ENCODE data around the gene CBLN3. TPM values are rescaled to one million over a fixed set of nuclear protein-coding genes. Genes with fewer than 3 reads are reported as not detected.

The CBLN3 gene
- total RNA-seq, 2 donors from 2014 or later, result 0.33 to 4.9 TPM

DNA sequence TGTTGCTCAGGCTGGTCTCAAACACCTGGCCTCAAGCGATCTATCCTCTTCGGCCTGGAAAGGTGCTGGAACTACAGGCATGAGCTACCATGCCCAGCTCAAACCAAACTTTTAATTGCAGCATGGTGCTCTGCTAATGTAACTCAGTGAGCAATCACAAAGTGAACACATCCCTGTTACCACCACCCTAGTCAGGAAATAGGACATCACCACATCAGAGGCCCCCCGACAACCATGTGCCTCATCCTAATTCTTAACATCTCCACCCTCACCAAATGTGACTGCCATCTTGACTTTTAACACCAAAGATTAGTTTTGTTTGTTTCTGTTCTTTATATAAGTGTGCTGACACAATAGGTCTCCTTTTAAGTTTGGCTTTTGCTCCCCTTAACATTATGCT is 35.9 kb upstream of the CBLN3 start:
- DNase-seq (no peak), ATAC-seq (no peak)
- 93 to 98% methylated on average over 3 of the region's 3 CpGs for WGBS, 2 donors
- H3K36me3 ChIP-seq (replicated peaks in 1 of 2; ENCODE audit: insufficient read depth in 1 of 2, low read depth in 2 of 2), result no peaks in the 10 kb centered on the region
- intact Hi-C loops (cut with DNase I), result no loop called here
- H3K4me3 ChIP-seq, result no peak overlapping the region
- TF ChIP-seq POLR2A (IDR thresholded peaks at IDR 0.05), result no peak
- TF ChIP-seq, protein P1, sequence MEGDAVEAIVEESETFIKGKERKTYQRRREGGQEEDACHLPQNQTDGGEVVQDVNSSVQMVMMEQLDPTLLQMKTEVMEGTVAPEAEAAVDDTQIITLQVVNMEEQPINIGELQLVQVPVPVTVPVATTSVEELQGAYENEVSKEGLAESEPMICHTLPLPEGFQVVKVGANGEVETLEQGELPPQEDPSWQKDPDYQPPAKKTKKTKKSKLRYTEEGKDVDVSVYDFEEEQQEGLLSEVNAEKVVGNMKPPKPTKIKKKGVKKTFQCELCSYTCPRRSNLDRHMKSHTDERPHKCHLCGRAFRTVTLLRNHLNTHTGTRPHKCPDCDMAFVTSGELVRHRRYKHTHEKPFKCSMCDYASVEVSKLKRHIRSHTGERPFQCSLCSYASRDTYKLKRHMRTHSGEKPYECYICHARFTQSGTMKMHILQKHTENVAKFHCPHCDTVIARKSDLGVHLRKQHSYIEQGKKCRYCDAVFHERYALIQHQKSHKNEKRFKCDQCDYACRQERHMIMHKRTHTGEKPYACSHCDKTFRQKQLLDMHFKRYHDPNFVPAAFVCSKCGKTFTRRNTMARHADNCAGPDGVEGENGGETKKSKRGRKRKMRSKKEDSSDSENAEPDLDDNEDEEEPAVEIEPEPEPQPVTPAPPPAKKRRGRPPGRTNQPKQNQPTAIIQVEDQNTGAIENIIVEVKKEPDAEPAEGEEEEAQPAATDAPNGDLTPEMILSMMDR (IDR thresholded peaks at IDR 0.05), result no peak
- no peaks in the 10 kb centered on the region for H3K4me1 ChIP-seq
- H3K9me3 ChIP-seq, result no peaks in the 10 kb centered on the region
- H3K27me3 ChIP-seq, result no peaks in the 10 kb centered on the region
- H3K27ac ChIP-seq, result no peak overlapping the region

- Histone ChIP-seq H3K36me3 (replicated peaks in 1 of 2; ENCODE audit: insufficient read depth in 1 of 2, low read depth in 2 of 2) (no peaks in the 10 kb centered on the region), H3K27me3 (no peaks in the 10 kb centered on the region), H3K9me3 (no peaks in the 10 kb centered on the region), H3K27ac (no peak overlapping the region), H3K4me3 (no peak overlapping the region), H3K4me1 (no peaks in the 10 kb centered on the region)
- intact Hi-C loops (cut with DNase I), result no loop called here
- TF ChIP-seq, protein P1 (IDR thresholded peaks at IDR 0.05), result no peak
- TF ChIP-seq POLR2A (IDR thresholded peaks at IDR 0.05), result no peak
- no peak for ATAC-seq
- 67 to 72% methylated on average over 4 of the region's 4 CpGs for WGBS, 2 donors
- DNase-seq, result no peak
Observed at GRCh38 chr14:24463884-24464785, 34.7 kb upstream of the CBLN3 start.

GRCh38 chr14:24463017-24463883 is 33.8 kb upstream of the CBLN3 start:
- Histone ChIP-seq H3K27ac (no peak overlapping the region), H3K36me3 (replicated peaks in 1 of 2; ENCODE audit: insufficient read depth in 1 of 2, low read depth in 2 of 2) (no peaks in the 10 kb centered on the region), H3K27me3 (no peaks in the 10 kb centered on the region), H3K9me3 (no peaks in the 10 kb centered on the region), H3K4me3 (no peak overlapping the region), H3K4me1 (no peaks in the 10 kb centered on the region)
- DNase-seq (no peak), ATAC-seq (no peak)
- TF ChIP-seq POLR2A (IDR thresholded peaks at IDR 0.05), result no peak
- TF ChIP-seq, protein P1 (IDR thresholded peaks at IDR 0.05), result no peak
- intact Hi-C loops (cut with DNase I), result no loop called here
- 38 to 49% methylated on average over 4 to 5 of the region's 5 CpGs for WGBS, 2 donors

- intact Hi-C loops (cut with DNase I), result no loop called here
- Histone ChIP-seq H3K36me3 (replicated peaks in 1 of 2; ENCODE audit: insufficient read depth in 1 of 2, low read depth in 2 of 2) (no peaks in the 10 kb centered on the region), H3K27ac (no peak overlapping the region), H3K4me3 (no peak overlapping the region), H3K27me3 (no peaks in the 10 kb centered on the region), H3K4me1 (no peaks in the 10 kb centered on the region), H3K9me3 (no peaks in the 10 kb centered on the region)
- DNase-seq, result no peak
- no peak for TF ChIP-seq POLR2A (IDR thresholded peaks at IDR 0.05)
- TF ChIP-seq, protein P1 (IDR thresholded peaks at IDR 0.05), result no peak
- no peak for ATAC-seq
Observed at GRCh38 chr14:24461336-24461735, 31.9 kb upstream of the CBLN3 start.
